CD4-positive, alpha-beta memory T cell (primary cell): ENCODE data around the gene SPTSSA. TPM values are rescaled to one million over a fixed set of nuclear protein-coding genes. Genes with fewer than 3 reads are reported as not detected.
"Not testable (repeated sequence)": the region's sequence is repeated elsewhere in the genome, so short reads cannot be mapped to it uniquely, and the experiment has no call there.

Source experiments
- CTCF ChIA-PET: fragments of 350-600 bp; sonication (Branson Sonifier 250); formaldehyde crosslinking; loops from one replicate; lab custom pipeline; 2021; ENCODE audit warnings: inconsistent platforms; ENCODE audit not compliant: partially characterized antibody; lab: Charles Lee
- POLR2A ChIA-PET: fragments of 350-600 bp; sonication (Branson Sonifier 250); formaldehyde crosslinking; loops from one replicate; lab custom pipeline; 2021; ENCODE audit not compliant: partially characterized antibody; lab: Charles Lee
- DNase-seq, 5 donors: peaks; one replicate each; pipeline versions ENCODE4 v3.0.0 to v3.0.0-alpha.2; 2020 to 2022; ENCODE audit warnings: mixed read lengths in 1 of 5
- H3K27ac ChIP-seq: one replicate; pipeline ENCODE4 v1.7.0; 2013; ENCODE audit warnings: low read depth, low read length
- H3K27me3 ChIP-seq: 2 replicates; pipeline ENCODE4 v1.7.0; 2013; ENCODE audit warnings: mild to moderate bottlenecking, low read length, moderate library complexity; ENCODE audit not compliant: insufficient read depth
- H3K36me3 ChIP-seq: 2 replicates; pipeline ENCODE4 v1.7.0; 2013; ENCODE audit warnings: mild to moderate bottlenecking, low read length, moderate library complexity; ENCODE audit not compliant: insufficient read depth
- H3K4me1 ChIP-seq: 2 replicates; pipeline ENCODE4 v1.7.0; 2013; ENCODE audit warnings: mild to moderate bottlenecking, low read length, moderate library complexity; ENCODE audit not compliant: insufficient read depth
- H3K4me3 ChIP-seq, 2 donors: one replicate each; pipeline ENCODE4 v1.7.0; 2013; ENCODE audit warnings: low read length in 2 of 2, mild to moderate bottlenecking in 1 of 2
- H3K9me3 ChIP-seq, 2 donors: one replicate each; pipeline ENCODE4 v1.7.0; 2013; ENCODE audit warnings: low read length in 2 of 2, control low read depth in 1 of 2; ENCODE audit not compliant: control insufficient read depth in 1 of 2
- H3K27ac Mint-ChIP-seq, 7 donors: one replicate each; pipeline ENCODE4 v1.8.0; 2020 to 2021; ENCODE audit warnings: mixed read lengths in 7 of 7, mild to moderate bottlenecking in 6 of 7, inconsistent platforms in 3 of 7, moderate library complexity in 3 of 7
- H3K27me3 Mint-ChIP-seq, 2 donors: one replicate each; pipeline ENCODE4 v1.8.0; 2020 to 2021; ENCODE audit warnings: mixed read lengths in 2 of 2
- H3K36me3 Mint-ChIP-seq, 2 donors: one replicate each; pipeline ENCODE4 v1.8.0; 2020 to 2021; ENCODE audit warnings: mixed read lengths in 2 of 2, inconsistent platforms in 1 of 2, mild to moderate bottlenecking in 1 of 2
- H3K4me1 Mint-ChIP-seq, 4 donors: one replicate each; pipeline ENCODE4 v1.8.0; 2020 to 2021; ENCODE audit warnings: mixed read lengths in 4 of 4, mild to moderate bottlenecking in 1 of 4
- H3K4me3 Mint-ChIP-seq, 8 donors: one replicate each; pipeline ENCODE4 v1.8.0; 2020 to 2021; ENCODE audit warnings: mixed read lengths in 8 of 8, mild to moderate bottlenecking in 7 of 8, moderate library complexity in 6 of 8, inconsistent platforms in 3 of 8
- H3K9me3 Mint-ChIP-seq, 8 donors: one replicate each; pipeline ENCODE4 v1.8.0; 2020 to 2021; ENCODE audit warnings: mixed read lengths in 8 of 8, mild to moderate bottlenecking in 5 of 8, inconsistent platforms in 3 of 8, moderate library complexity in 1 of 8
- intact Hi-C: fragments of 100-400 bp; cut with micrococcal nuclease; formaldehyde crosslinking; loops from one replicate; pipeline ENCODE4 v1.15.1; 2023
- polyA plus RNA-seq, 2 donors: library from polyadenylated mRNA; unstranded; fragments of 300-500 nt; fragmentation: Illumina TruSeq; gene quantifications; one replicate each; pipeline ENCODE4 v1.2.3, GENCODE V29; 2021
- total RNA-seq, 2 experiments: library from RNA; stranded (reverse); gene quantifications; one replicate each; pipeline ENCODE4 v1.2.3, GENCODE V29; 2021

Gene SPTSSA
- total and polyA plus RNA-seq, 4 experiments from 2014 or later, result 2.1 to 9.5 (median 5.3) TPM

DNA sequence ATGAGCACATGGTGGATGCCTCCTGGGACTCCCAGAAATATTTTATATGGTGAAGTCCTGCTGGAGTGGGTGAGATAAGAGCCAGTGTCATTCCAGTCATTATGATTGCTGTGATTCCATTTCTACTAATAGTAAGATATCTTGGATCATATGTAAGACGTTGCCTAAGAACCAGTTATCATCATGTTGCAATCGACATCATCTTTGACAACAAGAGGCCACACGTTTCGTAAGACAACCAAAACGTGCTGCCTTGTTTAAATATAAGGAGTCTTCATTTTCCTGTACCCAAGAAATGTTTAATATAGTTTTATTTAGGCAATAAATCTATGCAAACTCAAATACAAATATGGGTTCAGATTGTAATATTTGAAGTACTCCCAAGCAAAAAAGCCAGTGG is 58.4 kb downstream of the SPTSSA start:
- Histone ChIP-seq H3K27ac (no peak overlapping the region), H3K36me3 (no peaks in the 10 kb centered on the region), H3K4me3 (no peak overlapping the region), H3K27me3 (no peaks in the 10 kb centered on the region), H3K4me1 (no peaks in the 10 kb centered on the region), H3K9me3 (no peaks in the 10 kb centered on the region)
- Mint-ChIP-seq H3K36me3 (no peaks in the 10 kb centered on the region), H3K9me3 (peaks cover 0 to 12% (median 5%) of the 10 kb centered on the region in 8 donors), H3K27me3 (peaks cover 4 to 5% of the 10 kb centered on the region in 2 donors), H3K4me1 (peaks cover 0 to 2% (median 0%) of the 10 kb centered on the region in 4 donors), H3K4me3 (no peak overlapping the region), H3K27ac (no peak overlapping the region)
- POLR2A ChIA-PET, result no interaction called here
- intact Hi-C loops, result no loop called here
- CTCF ChIA-PET, result no interaction called here
- DNase-seq, result no peak

DNA sequence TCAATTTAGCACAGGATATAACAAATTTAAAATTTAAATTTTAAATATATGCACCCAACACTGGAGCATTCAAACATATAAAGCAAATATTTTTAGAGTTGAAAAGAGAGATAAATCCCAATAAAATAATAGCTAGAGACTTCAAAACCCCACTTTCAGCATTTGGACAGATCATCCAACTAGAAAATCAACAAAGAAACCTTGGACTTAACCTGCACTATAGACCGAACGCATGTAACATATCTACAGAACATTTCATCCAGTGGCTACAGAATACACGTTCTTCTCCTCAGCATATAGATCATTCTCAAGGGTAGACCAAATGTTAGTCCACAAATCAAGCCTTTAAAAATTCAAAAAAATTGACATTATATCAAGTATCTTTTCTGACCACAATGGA is 64.0 kb downstream of the SPTSSA start:
- no peaks in the 10 kb centered on the region for H3K4me1 Mint-ChIP-seq
- no peaks in the 10 kb centered on the region for H3K36me3 Mint-ChIP-seq
- ChIA-PET POLR2A (no interaction called here), CTCF (no interaction called here)
- Histone ChIP-seq H3K4me3 (no peak overlapping the region), H3K36me3 (no peaks in the 10 kb centered on the region), H3K4me1 (no peaks in the 10 kb centered on the region), H3K27ac (no peak overlapping the region), H3K27me3 (no peaks in the 10 kb centered on the region), H3K9me3 (no peaks in the 10 kb centered on the region)
- peaks cover 0 to 12% (median 7%) of the 10 kb centered on the region in 8 donors for H3K9me3 Mint-ChIP-seq
- intact Hi-C loops, result no loop called here
- no peak overlapping the region for H3K27ac Mint-ChIP-seq
- DNase-seq, result no peak
- no peak overlapping the region for H3K4me3 Mint-ChIP-seq
- H3K27me3 Mint-ChIP-seq, result peaks cover 10 to 21% of the 10 kb centered on the region in 2 donors

DNA sequence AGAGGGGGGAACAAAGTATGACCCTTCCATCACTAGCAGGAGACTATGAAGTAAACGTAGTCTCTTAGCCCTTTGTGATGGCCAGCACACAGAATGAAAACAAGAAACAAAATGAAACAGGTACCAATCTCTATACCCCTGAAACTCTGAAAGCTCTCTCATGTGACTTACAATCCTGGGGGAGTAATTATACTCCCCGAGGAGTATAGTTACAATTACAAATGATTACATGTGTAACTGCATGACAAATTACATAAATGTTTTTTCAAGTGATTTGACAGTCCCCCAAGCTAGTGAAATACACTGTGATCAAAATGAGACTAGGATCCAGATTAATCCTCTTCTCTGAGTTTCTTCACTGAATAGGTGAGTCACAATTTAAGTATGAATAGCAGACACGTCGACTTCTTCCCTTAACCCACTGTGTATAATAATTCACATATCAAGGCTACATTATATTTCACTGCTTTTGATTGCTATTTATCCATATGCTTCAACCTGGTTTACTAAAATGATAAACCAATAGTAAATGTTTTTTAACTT is 74.0 kb downstream of the SPTSSA start:
- H3K4me3 Mint-ChIP-seq, result no peak overlapping the region
- peaks cover 30 to 34% of the 10 kb centered on the region in 2 donors for H3K27me3 Mint-ChIP-seq
- H3K36me3 Mint-ChIP-seq, result no peaks in the 10 kb centered on the region
- H3K9me3 ChIP-seq, result no peaks in the 10 kb centered on the region
- intact Hi-C loops, result no loop called here
- ChIA-PET POLR2A (no interaction called here), CTCF (no interaction called here)
- H3K27ac ChIP-seq, result no peak overlapping the region
- H3K4me1 ChIP-seq, result no peaks in the 10 kb centered on the region
- no peak overlapping the region for H3K4me3 ChIP-seq
- no peaks in the 10 kb centered on the region for H3K36me3 ChIP-seq
- no peaks in the 10 kb centered on the region for H3K4me1 Mint-ChIP-seq
- DNase-seq, result no peak
- no peaks in the 10 kb centered on the region for H3K27me3 ChIP-seq
- H3K9me3 Mint-ChIP-seq, result peaks cover 0 to 24% (median 14%) of the 10 kb centered on the region in 8 donors
- no peak overlapping the region for H3K27ac Mint-ChIP-seq

DNA sequence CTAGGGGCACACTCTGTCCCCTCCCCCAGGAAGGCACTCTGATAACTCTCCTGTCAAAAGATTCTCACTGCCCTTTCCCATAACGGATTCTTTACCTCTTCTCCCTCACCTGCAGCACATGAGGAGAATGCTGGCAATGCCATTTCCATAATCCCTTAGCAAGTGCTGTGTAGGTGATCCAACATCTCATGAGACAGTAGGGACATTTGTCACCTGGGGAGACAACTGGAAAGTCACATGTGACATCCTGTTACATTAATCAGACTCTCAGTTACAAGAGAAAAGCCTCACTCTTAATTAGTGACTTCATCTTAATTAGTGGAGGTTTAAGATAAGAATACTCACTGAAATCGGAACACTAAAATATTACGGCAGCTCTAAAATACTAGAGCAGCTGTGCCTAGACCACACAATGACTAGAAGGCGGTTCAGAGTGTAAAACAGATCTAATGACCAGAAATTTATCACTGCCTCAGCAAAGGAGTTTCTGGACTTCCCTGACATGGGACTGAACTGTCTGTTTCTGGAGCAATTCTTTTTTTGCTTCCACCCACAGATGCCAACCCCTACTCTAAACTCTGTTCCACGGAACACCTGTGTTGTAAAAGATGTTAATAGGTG is 75.1 kb downstream of the SPTSSA start:
- H3K9me3 Mint-ChIP-seq, result peaks cover 2 to 24% (median 18%) of the 10 kb centered on the region in 8 donors
- no peaks in the 10 kb centered on the region for H3K4me1 Mint-ChIP-seq
- ChIA-PET CTCF (no interaction called here), POLR2A (no interaction called here)
- Histone ChIP-seq H3K9me3 (no peaks in the 10 kb centered on the region), H3K4me3 (no peak overlapping the region), H3K36me3 (no peaks in the 10 kb centered on the region), H3K4me1 (no peaks in the 10 kb centered on the region), H3K27ac (no peak overlapping the region), H3K27me3 (no peaks in the 10 kb centered on the region)
- DNase-seq, result no peak
- H3K27ac Mint-ChIP-seq, result peak overlapping the region in 1 of 7 donors; percentile 18
- H3K27me3 Mint-ChIP-seq, result peaks cover 25 to 34% of the 10 kb centered on the region in 2 donors
- intact Hi-C loops, result no loop called here
- no peaks in the 10 kb centered on the region for H3K36me3 Mint-ChIP-seq
- H3K4me3 Mint-ChIP-seq, result no peak overlapping the region

DNA sequence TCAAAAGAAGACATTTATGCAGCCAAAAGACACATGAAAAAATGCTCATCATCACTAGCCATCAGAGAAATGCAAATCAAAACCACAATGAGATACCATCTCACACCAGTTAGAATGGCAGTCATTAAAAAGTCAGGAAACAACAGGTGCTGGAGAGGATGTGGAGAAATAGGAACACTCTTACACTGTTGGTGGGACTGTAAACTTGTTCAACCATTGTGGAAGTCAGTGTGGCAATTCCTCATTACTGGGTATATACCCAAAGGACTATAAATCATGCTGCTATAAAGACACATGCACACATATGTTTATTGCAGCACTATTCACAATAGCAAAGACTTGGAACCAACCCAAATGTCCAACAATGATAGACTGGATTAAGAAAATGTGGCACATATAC is 76.2 kb downstream of the SPTSSA start:
- H3K27me3 ChIP-seq, H3K4me3 ChIP-seq, H3K36me3 Mint-ChIP-seq, H3K4me3 Mint-ChIP-seq, H3K36me3 ChIP-seq, CTCF ChIA-PET, intact Hi-C loops, DNase-seq, POLR2A ChIA-PET, H3K27ac Mint-ChIP-seq, H3K27ac ChIP-seq, H3K9me3 ChIP-seq, H3K4me1 ChIP-seq, H3K4me1 Mint-ChIP-seq: not testable (repeated sequence)
- Mint-ChIP-seq H3K9me3 (peaks cover 2 to 20% (median 11%) of the 10 kb centered on the region in 8 donors), H3K27me3 (peaks cover 25 to 34% of the 10 kb centered on the region in 2 donors)

DNA sequence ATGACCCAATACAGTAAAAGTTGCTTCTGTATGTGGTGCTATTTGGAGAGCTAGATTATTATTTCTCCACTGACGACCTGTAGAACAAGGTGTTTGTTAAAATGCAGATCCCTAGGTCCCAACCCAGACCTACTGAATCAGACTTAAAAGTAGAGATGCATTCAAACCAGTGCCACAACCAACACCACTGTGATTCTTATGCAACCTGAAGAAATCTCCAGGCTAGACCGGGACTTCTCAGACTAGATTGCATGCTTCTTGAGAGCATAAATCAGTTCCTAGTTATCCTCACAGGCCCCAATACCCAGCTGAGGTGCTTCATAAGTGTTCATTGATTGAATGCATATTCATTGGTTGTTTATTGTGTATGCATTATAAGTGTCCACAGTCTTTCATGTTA is 78.2 kb downstream of the SPTSSA start:
- no peaks in the 10 kb centered on the region for H3K36me3 Mint-ChIP-seq
- H3K4me1 ChIP-seq, result no peaks in the 10 kb centered on the region
- no peaks in the 10 kb centered on the region for H3K36me3 ChIP-seq
- no peaks in the 10 kb centered on the region for H3K4me1 Mint-ChIP-seq
- ChIA-PET CTCF (no interaction called here), POLR2A (no interaction called here)
- H3K9me3 ChIP-seq, result no peaks in the 10 kb centered on the region
- peak in 1 of 5 donors; percentile 28 for DNase-seq
- H3K9me3 Mint-ChIP-seq, result peaks cover 0 to 9% (median 2%) of the 10 kb centered on the region in 8 donors
- H3K27ac Mint-ChIP-seq, result no peak overlapping the region
- no peak overlapping the region for H3K4me3 ChIP-seq
- intact Hi-C loops, result no loop called here
- peaks cover 23 to 34% of the 10 kb centered on the region in 2 donors for H3K27me3 Mint-ChIP-seq
- H3K27ac ChIP-seq, result no peak overlapping the region
- no peaks in the 10 kb centered on the region for H3K27me3 ChIP-seq
- no peak overlapping the region for H3K4me3 Mint-ChIP-seq
